ENCODE measurements around the gene ACBD6.
"Not testable (repeated sequence)": the region's sequence is repeated elsewhere in the genome, so short reads cannot be mapped to it uniquely, and the experiment has no call there.

The ACBD6 gene

GRCh38 chr1:180489313-180489712 lies 13.1 kb downstream of the ACBD6 start:
- no peak for DNase-seq (ENCODE audit: low read depth in 2 of 2)

DNA sequence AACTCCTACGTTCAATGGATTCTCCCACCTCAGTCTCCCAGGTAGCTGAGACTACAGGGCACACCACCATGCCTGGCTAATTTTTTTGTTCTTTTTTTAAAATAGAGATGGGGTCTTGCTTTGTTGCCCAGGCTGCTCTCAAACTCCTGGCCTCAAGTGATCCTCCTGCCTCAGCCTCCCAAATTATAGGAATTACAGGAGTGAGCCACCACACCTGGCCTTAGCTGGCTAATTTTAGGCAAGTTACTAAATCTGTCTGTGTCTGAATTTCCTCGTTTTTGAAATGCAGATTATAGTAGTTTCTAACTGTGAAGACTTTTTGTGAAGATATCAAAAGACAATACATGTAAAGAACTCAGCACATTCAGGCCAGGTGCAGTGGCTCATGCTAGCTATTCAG lies 13.7 kb downstream of the ACBD6 start:
- no peak for DNase-seq (ENCODE audit: low read depth in 2 of 2)

GRCh38 chr1:180486092-180486491 lies 16.3 kb downstream of the ACBD6 start:
- DNase-seq (ENCODE audit: low read depth in 2 of 2) = no peak

DNA sequence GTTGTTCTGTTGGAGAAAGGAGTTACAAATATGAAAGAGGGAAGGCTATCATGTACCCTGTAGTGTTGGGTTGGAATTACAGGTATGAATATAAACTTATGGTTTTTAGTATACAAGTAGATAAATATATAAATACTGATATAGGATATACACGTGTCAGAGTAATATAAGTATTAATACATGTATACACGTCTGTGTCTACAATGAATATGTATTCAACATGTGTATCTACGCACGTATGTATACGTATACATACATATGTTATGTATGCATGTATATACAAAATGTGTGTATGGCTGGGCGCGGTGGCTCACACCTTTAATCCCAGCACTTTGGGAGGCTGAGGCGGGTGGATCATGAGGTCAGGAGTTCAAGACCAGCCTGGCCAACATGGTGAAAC lies 17.9 kb downstream of the ACBD6 start:
- DNase-seq (ENCODE audit: low read depth in 2 of 2) = no peak

- DNase-seq (ENCODE audit: low read depth in 2 of 2) = no peak
Observed at GRCh38 chr1:180482425-180483275, 19.7 kb downstream of the ACBD6 start.

DNA sequence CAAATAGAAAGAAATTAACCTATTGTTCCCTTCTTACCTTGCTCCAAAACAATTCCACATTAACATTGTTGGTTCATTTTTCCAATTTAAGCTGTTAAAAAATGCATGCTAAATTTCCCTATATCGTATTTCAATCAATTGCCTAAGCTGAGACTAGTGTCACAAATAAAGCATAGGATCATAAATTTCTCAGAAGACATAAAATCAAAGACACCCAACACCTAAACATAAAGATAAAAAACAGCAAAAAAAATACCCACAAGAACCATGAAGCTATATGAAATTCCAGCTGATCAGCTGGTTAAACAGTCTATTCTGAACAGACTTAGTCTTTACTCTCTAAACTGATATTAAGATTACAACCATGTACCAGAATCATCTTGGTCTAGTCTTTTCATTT lies 32.3 kb downstream of the ACBD6 start:
- no peak for DNase-seq (ENCODE audit: low read depth in 2 of 2)

DNA sequence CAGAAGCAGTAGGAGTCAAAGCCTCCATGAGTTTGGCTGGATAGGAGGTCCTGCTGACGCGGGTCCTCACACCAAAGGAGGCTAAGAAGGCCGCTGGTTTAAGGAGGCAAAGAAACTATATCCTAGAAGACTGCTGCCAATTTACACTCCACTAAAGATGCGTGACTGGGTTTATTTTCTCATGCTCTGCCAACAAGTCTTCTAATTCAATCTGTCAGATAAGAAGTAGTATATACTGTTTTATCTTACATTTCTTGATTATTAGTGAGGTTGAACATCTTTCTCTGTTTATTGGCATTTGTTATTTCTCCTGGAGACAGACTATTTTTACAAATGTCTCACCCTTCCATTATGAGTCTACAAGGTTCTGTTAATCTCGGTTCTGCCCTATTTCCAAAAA lies 34.1 kb downstream of the ACBD6 start:
- DNase-seq (ENCODE audit: low read depth in 2 of 2) = no peak

DNA sequence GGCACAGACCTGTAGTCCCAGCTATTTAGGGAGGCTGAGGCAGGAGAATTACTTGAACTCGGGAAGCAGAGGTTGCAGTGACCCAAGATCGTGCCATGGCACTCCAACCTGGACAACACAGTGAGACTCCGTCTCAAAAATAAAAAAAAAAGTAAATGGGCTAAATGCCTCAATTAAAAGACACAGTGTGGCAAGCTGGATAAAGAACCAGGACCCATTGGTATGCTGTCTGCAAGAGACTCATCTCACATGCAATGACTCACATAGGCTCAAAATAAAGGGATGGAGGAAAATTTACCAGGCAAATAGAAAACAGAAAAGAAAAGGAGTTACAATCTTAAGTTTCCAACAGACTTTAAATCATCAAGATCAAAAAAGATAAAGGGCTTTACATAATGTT lies 40.3 kb downstream of the ACBD6 start:
- DNase-seq (ENCODE audit: low read depth in 2 of 2) = no peak

DNA sequence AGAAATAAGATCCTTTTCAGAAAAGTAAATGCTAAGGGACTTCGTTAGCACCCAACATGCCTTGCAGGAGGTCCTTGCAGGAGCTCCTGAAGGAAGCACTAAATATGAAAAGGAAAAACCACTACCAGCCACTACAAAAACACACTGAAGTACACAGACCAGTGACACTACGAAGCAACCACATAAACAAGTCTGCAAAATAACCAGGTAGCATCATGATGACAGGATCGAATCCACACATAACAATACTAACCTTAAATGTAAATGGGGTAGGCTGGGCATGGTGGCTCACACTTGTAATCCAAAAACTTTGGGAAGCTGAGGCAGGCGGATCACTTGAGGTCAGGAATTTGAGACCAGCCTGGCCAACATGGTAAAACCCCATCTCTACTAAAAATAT lies 40.7 kb downstream of the ACBD6 start:
- not testable (repeated sequence) for DNase-seq (ENCODE audit: low read depth in 2 of 2)

GRCh38 chr1:180458807-180459206 lies 43.6 kb downstream of the ACBD6 start:
- DNase-seq (ENCODE audit: low read depth in 2 of 2) = no peak

- DNase-seq (ENCODE audit: low read depth in 2 of 2) = no peak
Observed at GRCh38 chr1:180456191-180456590, 46.2 kb downstream of the ACBD6 start.

DNA sequence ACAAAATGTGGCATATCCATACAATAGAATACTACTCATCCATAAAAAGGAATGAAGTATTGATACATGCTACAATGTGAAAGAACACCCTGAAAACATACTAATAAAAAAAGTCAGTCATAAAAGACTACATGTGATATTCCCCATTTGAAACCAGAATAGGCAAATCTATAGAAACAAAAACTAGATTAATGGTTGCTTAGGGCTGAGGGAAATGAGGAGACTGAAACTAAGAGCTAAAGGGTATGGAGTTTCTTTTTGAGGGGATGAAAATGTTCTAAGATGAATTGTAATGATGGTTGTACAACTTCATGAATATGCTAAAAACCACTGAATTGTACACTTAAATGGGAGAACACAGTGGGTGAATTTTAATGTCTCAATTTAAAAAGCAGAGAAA lies 50.9 kb downstream of the ACBD6 start:
- no peak for DNase-seq (ENCODE audit: low read depth in 2 of 2)

DNA sequence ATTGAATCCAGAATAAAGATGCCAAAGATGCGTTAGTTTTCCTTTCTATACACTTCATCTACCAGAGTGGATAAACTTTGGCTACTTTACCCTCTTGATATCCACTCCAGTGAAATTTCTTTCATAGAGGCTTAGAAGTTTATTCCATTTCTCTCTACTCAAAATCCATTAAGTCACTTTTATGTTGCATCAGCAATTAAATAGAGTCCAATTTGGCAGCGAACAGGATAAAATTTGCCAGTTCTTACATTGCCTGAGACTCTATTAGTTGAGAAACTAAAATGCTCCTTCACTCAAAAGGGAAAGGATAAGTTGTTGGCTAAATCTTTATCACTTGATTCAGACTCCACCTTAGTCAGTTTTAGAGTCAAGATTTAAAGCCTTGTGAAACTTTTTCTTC lies 57.9 kb downstream of the ACBD6 start:
- no peak for DNase-seq (ENCODE audit: low read depth in 2 of 2)

GRCh38 chr1:180440335-180440734 lies 62.0 kb downstream of the ACBD6 start:
- DNase-seq (ENCODE audit: low read depth in 2 of 2) = no peak

DNA sequence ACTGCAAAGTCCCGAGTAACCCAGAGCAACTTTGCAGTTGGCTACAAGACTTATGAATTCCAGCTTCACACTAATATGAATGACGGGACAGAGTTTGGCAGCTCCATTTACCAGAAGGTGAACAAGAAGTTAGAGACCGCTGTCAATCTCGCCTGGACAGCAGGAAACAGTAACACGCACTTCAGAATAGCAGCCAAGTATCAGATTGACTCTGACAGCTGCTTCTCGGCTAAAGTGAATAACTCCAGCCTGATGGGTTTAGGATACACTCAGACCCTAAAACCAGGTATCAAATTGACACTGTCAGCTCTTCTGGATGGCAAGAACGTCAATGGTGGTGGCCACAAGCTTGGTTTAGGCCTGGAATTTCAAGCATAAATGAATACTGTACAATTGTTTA lies 66.8 kb downstream of the ACBD6 start:
- no peak for DNase-seq (ENCODE audit: low read depth in 2 of 2)

- DNase-seq (ENCODE audit: low read depth in 2 of 2) = no peak
Observed at GRCh38 chr1:180433873-180434272, 68.5 kb downstream of the ACBD6 start.

GRCh38 chr1:180431683-180432082 lies 70.7 kb downstream of the ACBD6 start:
- DNase-seq (ENCODE audit: low read depth in 2 of 2) = no peak

DNA sequence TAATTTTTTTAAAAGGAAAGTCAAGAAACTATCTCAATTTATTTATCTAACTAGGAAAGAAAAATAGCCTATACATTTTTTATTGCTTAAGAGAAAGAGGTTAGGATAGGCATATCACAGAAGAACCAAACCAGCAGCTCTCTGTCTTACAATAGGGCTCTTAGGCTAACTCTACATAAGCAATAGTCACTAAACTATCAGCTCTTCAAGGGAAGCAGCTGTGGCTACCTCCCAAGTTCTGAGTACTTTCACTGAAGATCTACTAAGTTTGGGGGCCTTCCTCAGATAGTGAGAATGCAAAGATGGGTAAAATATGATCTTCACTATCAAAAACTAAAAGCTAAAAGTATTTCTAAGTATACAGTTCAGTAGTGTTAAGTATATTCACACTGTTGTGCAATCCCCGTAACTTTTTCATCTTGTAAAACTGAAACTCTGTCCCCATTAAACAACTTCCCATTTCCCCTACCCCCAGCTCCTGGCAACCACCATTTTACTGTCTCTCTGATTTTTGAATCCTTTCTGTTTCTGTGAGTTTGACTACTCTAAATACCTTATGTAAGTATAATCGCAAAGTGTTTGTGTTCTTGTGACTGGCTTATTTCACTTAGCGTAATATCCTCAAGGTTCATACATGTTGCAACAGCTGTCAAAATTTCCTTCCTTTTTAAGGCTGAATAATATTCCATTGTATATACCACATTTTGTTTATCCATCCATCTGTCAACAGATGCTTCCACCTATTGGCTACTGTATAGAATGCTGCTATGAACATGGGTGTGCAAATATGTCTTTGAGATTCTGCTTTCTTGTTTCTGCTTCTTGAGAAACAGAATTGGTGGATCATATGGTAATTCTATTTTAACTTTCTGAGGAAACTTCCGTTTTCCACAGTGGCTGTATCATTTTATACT lies 73.3 kb downstream of the ACBD6 start:
- no peak for DNase-seq (ENCODE audit: low read depth in 2 of 2)

- no peak for DNase-seq (ENCODE audit: low read depth in 2 of 2)
Observed at GRCh38 chr1:180425952-180426351, 76.4 kb downstream of the ACBD6 start.

DNA sequence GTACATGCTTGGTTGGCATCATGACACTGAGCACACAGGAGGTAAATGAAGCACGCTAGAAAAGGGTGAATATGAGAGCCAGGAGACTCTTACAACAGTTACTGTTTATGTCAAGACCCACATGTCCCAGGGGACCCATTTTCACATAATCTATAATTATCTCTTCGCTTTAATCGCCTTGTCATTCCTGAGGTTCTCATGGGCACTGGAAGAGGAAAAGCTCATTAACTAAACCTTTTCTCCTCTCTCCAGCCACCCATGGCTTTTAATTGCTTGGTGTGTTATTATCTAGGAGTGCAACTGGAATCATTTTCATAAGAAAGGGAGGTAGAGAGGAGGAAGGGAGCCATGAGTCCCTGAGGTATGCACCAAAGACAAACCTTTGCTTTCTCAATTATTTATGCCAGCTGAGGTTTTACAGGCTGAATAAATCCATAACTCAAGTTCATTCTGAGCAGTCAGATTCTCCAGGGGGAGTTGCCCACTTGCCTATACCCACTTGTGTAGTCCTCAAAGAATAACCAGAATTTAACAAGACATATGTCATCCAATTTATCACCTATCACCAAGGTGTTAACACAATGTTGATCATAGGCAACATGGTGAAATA lies 77.4 kb downstream of the ACBD6 start:
- no peak for DNase-seq (ENCODE audit: low read depth in 2 of 2)

DNA sequence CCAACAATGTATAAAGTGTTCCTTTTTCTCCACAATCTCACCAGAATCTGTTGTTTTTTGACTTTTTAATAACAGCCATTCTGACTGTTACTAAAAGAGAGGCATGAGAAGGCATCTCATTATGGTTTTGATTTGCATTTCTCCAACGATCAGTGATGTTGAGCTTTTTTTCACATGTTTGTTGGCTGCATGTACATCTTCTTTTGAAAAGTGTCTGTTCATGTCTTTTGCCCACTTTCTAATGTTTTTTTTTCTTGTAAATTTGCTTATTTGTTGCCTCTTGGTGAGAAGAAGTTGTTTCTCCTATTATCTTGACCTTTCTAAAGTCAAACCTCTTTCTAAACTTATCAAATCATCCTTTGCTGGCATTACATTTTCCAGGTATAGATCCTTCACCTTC lies 80.8 kb downstream of the ACBD6 start:
- DNase-seq (ENCODE audit: low read depth in 2 of 2) = no peak

- DNase-seq (ENCODE audit: low read depth in 2 of 2) = not testable (repeated sequence)
Observed at GRCh38 chr1:180421145-180421544, 81.2 kb downstream of the ACBD6 start.
